Measurements from ENCODE around the gene OPN5.

DNA sequence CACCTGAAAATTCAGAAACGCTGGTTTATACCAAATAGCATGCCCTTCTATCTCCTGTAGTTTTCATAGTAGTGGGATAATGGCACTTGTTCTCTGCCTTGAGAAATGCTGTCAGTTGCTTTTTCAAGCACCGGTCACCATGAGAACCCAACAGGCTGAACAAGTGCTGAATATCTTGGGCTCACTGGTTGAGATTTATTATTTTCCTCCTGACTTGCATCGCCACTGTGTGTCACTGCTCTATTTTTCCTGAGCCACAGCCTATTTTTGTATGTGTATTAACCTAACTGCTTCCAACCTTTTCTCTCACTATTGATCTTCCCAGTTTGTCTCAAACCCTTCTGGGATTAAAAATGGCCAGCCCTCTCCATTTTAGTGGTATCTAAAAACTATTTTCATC is 71.9 kb downstream of the OPN5 start:
- TF ChIP-seq EP300 (IDR thresholded peaks at IDR 0.05; ENCODE audit: low read depth) (no peak), POLR2A (IDR thresholded peaks at IDR 0.05) (no peak)
- TF ChIP-seq, protein P1, sequence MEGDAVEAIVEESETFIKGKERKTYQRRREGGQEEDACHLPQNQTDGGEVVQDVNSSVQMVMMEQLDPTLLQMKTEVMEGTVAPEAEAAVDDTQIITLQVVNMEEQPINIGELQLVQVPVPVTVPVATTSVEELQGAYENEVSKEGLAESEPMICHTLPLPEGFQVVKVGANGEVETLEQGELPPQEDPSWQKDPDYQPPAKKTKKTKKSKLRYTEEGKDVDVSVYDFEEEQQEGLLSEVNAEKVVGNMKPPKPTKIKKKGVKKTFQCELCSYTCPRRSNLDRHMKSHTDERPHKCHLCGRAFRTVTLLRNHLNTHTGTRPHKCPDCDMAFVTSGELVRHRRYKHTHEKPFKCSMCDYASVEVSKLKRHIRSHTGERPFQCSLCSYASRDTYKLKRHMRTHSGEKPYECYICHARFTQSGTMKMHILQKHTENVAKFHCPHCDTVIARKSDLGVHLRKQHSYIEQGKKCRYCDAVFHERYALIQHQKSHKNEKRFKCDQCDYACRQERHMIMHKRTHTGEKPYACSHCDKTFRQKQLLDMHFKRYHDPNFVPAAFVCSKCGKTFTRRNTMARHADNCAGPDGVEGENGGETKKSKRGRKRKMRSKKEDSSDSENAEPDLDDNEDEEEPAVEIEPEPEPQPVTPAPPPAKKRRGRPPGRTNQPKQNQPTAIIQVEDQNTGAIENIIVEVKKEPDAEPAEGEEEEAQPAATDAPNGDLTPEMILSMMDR (IDR thresholded peaks at IDR 0.05), result no peak

Data from transverse colon (tissue), 3 donors.